GM12874 (cell line): ENCODE data around the gene LRRC38.

Source experiments
- CTCF ChIP-seq: IDR thresholded peaks from 2 replicates; pipeline ENCODE4 v1.5.1; 2011; ENCODE audit warnings: low read depth, mild to moderate bottlenecking, control low read depth, low read length, moderate library complexity; ENCODE audit not compliant: insufficient read depth

Gene LRRC38

GRCh38 chr1:13548281-13548680, 34.5 kb upstream of the LRRC38 start:
- TF ChIP-seq CTCF = no peak

DNA sequence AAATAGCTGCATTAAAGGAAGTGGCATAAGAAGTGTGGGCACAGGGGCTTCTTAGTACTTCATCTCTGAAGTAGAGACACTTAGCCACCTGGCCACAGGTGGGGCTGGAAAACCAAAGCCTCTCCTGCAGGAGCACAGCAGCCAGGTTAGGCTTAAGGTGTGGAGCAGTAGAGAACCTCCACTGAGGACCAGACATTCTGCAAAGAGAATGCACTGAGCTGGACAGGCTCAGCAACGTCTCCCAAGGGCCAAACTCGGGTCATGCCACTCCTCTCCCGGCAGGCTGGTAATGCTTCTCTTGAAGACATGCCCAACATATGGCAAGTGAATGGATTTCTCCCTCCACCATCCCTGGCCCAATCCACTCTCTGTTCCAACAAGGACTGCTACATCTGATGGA, 33.0 kb upstream of the LRRC38 start:
- TF ChIP-seq CTCF = no peak

DNA sequence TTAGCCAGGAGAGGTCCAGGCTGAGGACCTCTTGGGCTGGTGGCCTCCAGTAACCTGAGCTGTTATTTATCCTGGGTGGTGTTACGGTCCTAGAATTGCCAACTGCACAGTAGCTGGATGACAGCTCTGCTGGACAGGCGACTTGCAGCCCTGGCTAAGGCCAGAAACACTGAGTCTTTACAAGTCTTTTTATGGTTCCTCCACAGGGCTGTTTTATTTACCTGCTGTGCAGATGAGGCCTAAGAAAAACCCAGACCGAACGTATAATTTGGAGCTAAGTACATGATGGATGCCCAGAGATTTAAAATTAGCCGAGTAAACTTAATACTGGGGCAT, 30.4 kb upstream of the LRRC38 start:
- TF ChIP-seq CTCF = no peak

DNA sequence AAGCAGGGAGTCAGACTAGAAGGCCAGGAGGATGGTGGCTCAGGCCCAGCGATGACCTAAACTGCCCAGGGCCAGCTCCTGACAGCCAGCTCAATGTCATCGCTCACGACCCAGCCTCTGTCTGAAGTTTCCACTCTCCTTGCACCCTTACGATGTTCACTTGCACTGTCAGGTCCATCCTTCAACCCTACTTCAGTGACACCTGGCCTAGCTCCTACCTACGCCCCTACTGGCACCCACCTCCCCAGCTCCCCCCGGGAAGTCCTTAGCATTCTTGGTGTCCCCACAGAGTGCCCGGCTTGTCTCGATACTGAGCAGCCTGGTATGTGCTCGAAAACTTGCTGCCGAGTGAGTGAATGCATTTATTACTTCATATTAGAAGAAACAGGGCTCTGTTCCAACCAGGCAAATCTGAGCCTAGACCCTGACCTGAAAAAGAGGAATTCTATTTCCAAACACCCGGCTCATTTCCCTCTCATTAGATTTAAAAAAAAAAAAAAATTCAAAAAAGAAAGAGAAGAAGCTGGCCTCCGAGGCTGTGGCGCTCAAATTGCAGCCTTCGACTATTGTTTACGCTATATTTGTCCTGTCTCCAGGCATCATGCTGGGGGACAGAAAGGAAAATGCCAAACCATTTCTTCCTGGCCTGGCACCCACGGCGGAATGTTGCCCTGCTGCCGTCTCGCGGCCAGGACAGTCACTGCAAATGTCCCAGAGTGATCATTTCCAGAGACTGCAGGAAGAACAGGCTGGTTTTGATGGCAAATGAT, 29.8 kb upstream of the LRRC38 start:
- no peak for TF ChIP-seq CTCF

GRCh38 chr1:13541435-13542215, 27.8 kb upstream of the LRRC38 start:
- TF ChIP-seq CTCF = no peak

DNA sequence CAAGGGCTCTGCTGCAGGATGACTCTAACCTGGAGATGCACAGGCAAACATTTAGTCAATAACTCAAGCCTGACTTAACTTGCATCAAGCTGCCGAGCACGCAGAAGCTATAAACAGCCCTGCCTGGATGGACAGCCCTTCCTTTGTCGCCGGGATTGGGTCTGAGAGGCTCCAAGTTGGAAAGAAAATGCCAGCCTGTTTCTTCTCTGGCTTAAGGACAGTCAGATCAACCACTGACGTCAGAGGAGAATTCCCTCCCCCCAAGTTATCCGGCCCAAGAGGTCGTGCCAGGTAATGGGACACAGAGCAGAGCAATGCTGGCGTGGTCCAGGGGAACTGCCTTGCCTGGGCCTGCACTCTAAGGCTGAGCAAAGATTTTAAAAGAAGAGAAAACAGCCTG, 27.1 kb upstream of the LRRC38 start:
- TF ChIP-seq CTCF = no peak

- TF ChIP-seq CTCF = no peak
These were observed 25.9 kb upstream of the LRRC38 start for GRCh38 chr1:13539683-13540082.
